H9 (cell line): ENCODE results near the gene NLGN4X. TPM values are rescaled to one million over a fixed set of nuclear protein-coding genes. Genes with fewer than 3 reads are reported as not detected.

Experiments
- DNase-seq: peaks from one replicate; pipeline ENCODE4 v3.0.0-alpha.2; 2017
- H2AFZ ChIP-seq: one replicate; pipeline ENCODE4 v1.6.1; 2013; ENCODE audit warnings: mild to moderate bottlenecking, low read length, control low read depth, moderate library complexity
- H2AK5ac ChIP-seq: 2 replicates; pipeline ENCODE4 v1.6.1; 2013; ENCODE audit warnings: low read length, control low read depth, mixed read lengths; ENCODE audit not compliant: insufficient read length
- H2BK120ac ChIP-seq: one replicate; pipeline ENCODE4 v1.6.1; 2013; ENCODE audit warnings: low read depth, mild to moderate bottlenecking, low read length, control low read depth, inconsistent platforms; ENCODE audit not compliant: poor library complexity, severe bottlenecking
- H2BK12ac ChIP-seq: 2 replicates; pipeline ENCODE4 v1.6.1; 2013; ENCODE audit warnings: low read length, control low read depth, mixed read lengths, low read depth; ENCODE audit not compliant: insufficient read length
- H2BK15ac ChIP-seq: 2 replicates; pipeline ENCODE4 v1.6.1; 2013; ENCODE audit warnings: low read depth, low read length, control low read depth
- H2BK20ac ChIP-seq: one replicate; pipeline ENCODE4 v1.6.1; 2013; ENCODE audit warnings: low read depth, mild to moderate bottlenecking, low read length, control low read depth, inconsistent platforms; ENCODE audit not compliant: poor library complexity, severe bottlenecking
- H2BK5ac ChIP-seq: 2 replicates; pipeline ENCODE4 v1.6.1; 2013; ENCODE audit warnings: low read length, control low read depth, mixed read lengths; ENCODE audit not compliant: insufficient read length
- H3K14ac ChIP-seq: 2 replicates; pipeline ENCODE4 v1.6.1; 2013; ENCODE audit warnings: low read length, control low read depth; ENCODE audit not compliant: insufficient read depth
- H3K18ac ChIP-seq: 2 replicates; pipeline ENCODE4 v1.6.1; 2013; ENCODE audit warnings: low read depth, mild to moderate bottlenecking, mixed read lengths, low read length, control low read depth; ENCODE audit not compliant: insufficient read length
- H3K23ac ChIP-seq: 2 replicates; pipeline ENCODE4 v1.6.1; 2013; ENCODE audit warnings: low read length, control low read depth, mixed read lengths, low read depth; ENCODE audit not compliant: insufficient read length
- H3K23me2 ChIP-seq: 2 replicates; pipeline ENCODE4 v1.6.1; 2013; ENCODE audit warnings: low read depth, mild to moderate bottlenecking, mixed read lengths, low read length, control low read depth; ENCODE audit not compliant: insufficient read length, poor library complexity, severe bottlenecking
- H3K27ac ChIP-seq: 2 replicates; pipeline ENCODE4 v1.5.1; 2013; ENCODE audit warnings: low read length, control low read depth, mixed read lengths, low read depth; ENCODE audit not compliant: insufficient read length
- H3K27me3 ChIP-seq: 2 replicates; pipeline ENCODE4 v1.6.1; 2013; ENCODE audit warnings: low read length, control low read depth, inconsistent platforms; ENCODE audit not compliant: insufficient read depth
- H3K4ac ChIP-seq: 2 replicates; pipeline ENCODE4 v1.6.1; 2013; ENCODE audit warnings: low read depth, mild to moderate bottlenecking, control low read depth, inconsistent platforms, low read length, moderate library complexity
- H3K4me1 ChIP-seq: 2 replicates; pipeline ENCODE4 v1.6.1; 2013; ENCODE audit warnings: low read length, control low read depth, inconsistent platforms; ENCODE audit not compliant: insufficient read depth
- H3K4me2 ChIP-seq: 2 replicates; pipeline ENCODE4 v1.6.1; 2013; ENCODE audit warnings: low read length, control low read depth, mixed read lengths; ENCODE audit not compliant: insufficient read length, insufficient read depth
- H3K56ac ChIP-seq: 2 replicates; pipeline ENCODE4 v1.6.1; 2013; ENCODE audit warnings: low read depth, mild to moderate bottlenecking, mixed read lengths, low read length, control low read depth; ENCODE audit not compliant: insufficient read length
- H3K79me1 ChIP-seq: 2 replicates; pipeline ENCODE4 v1.6.1; 2013; ENCODE audit warnings: low read depth, mild to moderate bottlenecking, moderate library complexity, low read length, control low read depth, inconsistent platforms; ENCODE audit not compliant: insufficient read depth, poor library complexity, severe bottlenecking
- H3K79me2 ChIP-seq: 2 replicates; pipeline ENCODE4 v1.6.1; 2013; ENCODE audit warnings: low read length, control low read depth, inconsistent platforms; ENCODE audit not compliant: insufficient read depth
- H3K9ac ChIP-seq: 2 replicates; pipeline ENCODE4 v1.6.1; 2013; ENCODE audit warnings: low read length, control low read depth, mixed read lengths; ENCODE audit not compliant: insufficient read length; ENCODE audit errors: extremely low read depth
- H3K9me3 ChIP-seq: one replicate; pipeline ENCODE4 v1.6.1; 2013; ENCODE audit warnings: low read depth, low read length, inconsistent platforms; ENCODE audit not compliant: control insufficient read depth
- H3T11ph ChIP-seq: one replicate; pipeline ENCODE4 v1.6.1; 2013; ENCODE audit warnings: mild to moderate bottlenecking, low read length, control low read depth, inconsistent platforms
- H4K20me1 ChIP-seq: one replicate; pipeline ENCODE4 v1.6.1; 2013; ENCODE audit not compliant: control insufficient read depth, insufficient read length, insufficient read depth
- H4K5ac ChIP-seq: 2 replicates; pipeline ENCODE4 v1.6.1; 2013; ENCODE audit warnings: low read depth, mild to moderate bottlenecking, mixed read lengths, low read length, control low read depth; ENCODE audit not compliant: insufficient read length
- H4K8ac ChIP-seq: replicated peaks from 2 replicates; pipeline ENCODE4 v1.6.1; 2013; ENCODE audit warnings: low read length, control low read depth, mixed read lengths, low read depth; ENCODE audit not compliant: insufficient read length
- H4K91ac ChIP-seq: 2 replicates; pipeline ENCODE4 v1.6.1; 2013; ENCODE audit warnings: low read depth, mild to moderate bottlenecking, moderate library complexity, mixed read lengths, low read length, control low read depth; ENCODE audit not compliant: insufficient read length
- H3K27ac Mint-ChIP-seq, 3 experiments: 2 replicates in 2 of 3; 3 replicates in 1 of 3; pipeline ENCODE4 v1.8.0; 2020 to 2021; ENCODE audit warnings: mixed read lengths in 3 of 3, mild to moderate bottlenecking in 1 of 3, moderate library complexity in 1 of 3
- H3K27me3 Mint-ChIP-seq: 2 replicates; pipeline ENCODE4 v1.8.0; 2021; ENCODE audit warnings: low read depth, mild to moderate bottlenecking, moderate library complexity, mixed read lengths
- H3K36me3 Mint-ChIP-seq, 3 experiments: 2 replicates in 2 of 3; 3 replicates in 1 of 3; pipeline ENCODE4 v1.8.0; 2020 to 2021; ENCODE audit warnings: low read depth in 3 of 3, mixed read lengths in 3 of 3; ENCODE audit not compliant: insufficient read depth in 1 of 3
- H3K4me1 Mint-ChIP-seq, 2 experiments: 2 replicates each; pipeline ENCODE4 v1.8.0; 2020; ENCODE audit warnings: mixed read lengths in 2 of 2
- H3K4me3 Mint-ChIP-seq, 2 experiments: 2 replicates in 1 of 2; 3 replicates in 1 of 2; pipeline ENCODE4 v1.8.0; 2020 to 2021; ENCODE audit warnings: mild to moderate bottlenecking in 2 of 2, mixed read lengths in 2 of 2, moderate library complexity in 1 of 2
- H3K9me3 Mint-ChIP-seq, 2 experiments: 2 replicates in 1 of 2; 3 replicates in 1 of 2; pipeline ENCODE4 v1.8.0; 2020; ENCODE audit warnings: mild to moderate bottlenecking in 2 of 2, mixed read lengths in 2 of 2, moderate library complexity in 1 of 2
- CTCF ChIP-seq: fragments of 200-600 bp; sonication (generic); conservative IDR thresholded peaks from 3 replicates; pipeline ENCODE4 v1.8.0; 2021; ENCODE audit warnings: antibody characterized with exemption, mild to moderate bottlenecking
- WGBS: extraction: QIAGEN DNeasy Blood & Tissue Kit; methylation state at CpG from one replicate; pipeline ENCODE4 v1.1.7; 2013; ENCODE audit warnings: missing lambda C conversion rate, low lambda C conversion rate, mixed read lengths; ENCODE audit not compliant: insufficient read length; ENCODE audit errors: extremely low coverage; 5-methylcytosine and 5-hydroxymethylcytosine counted together
- total RNA-seq: library from RNA; stranded (reverse); gene quantifications from 2 replicates; pipeline ENCODE4 v1.2.1, GENCODE V29; 2021

The NLGN4X gene
- total RNA-seq, 1 experiment from 2014 or later = 111 TPM

DNA sequence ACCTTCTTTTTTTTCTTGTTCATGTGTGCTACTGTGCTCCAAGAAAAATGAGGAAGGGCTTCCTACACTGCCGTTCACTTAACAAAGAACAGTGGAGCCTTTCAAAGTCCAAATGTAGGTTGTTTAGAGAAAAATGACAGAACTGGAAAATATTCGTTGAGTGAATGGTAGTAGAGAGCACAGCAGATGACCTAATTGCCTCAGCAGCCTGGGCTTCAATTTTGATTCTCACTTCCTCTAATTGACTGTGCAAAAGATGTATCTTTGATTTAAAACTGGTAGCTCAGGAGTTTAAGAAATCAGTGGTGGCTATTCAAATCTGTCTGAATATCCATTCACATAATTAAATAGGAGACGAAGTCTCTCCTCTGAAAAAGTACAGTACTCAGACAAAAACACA, 5.2 kb downstream of the NLGN4X start:
- H3K27me3 Mint-ChIP-seq = no peaks in the 10 kb centered on the region
- H2BK5ac ChIP-seq = no peak overlapping the region
- H3K4me1 ChIP-seq = peaks cover 3% of the 10 kb centered on the region; the same call in 1 of the 2 replicates
- H3K4me1 Mint-ChIP-seq = peaks cover 46 to 58% of the 10 kb centered on the region in 2 experiments
- no peaks in the 10 kb centered on the region for H4K20me1 ChIP-seq
- no peak overlapping the region for H2BK20ac ChIP-seq
- no peak overlapping the region; a peak in 1 of 7 replicates for H3K27ac Mint-ChIP-seq
- H2BK12ac ChIP-seq = no peak overlapping the region
- no peak overlapping the region for H2BK15ac ChIP-seq
- no peak overlapping the region for H3K14ac ChIP-seq
- peak overlapping the region; percentile 51 to 98; a peak in 4 of 5 replicates for H3K4me3 Mint-ChIP-seq
- no peak overlapping the region for H3K27ac ChIP-seq
- H3K56ac ChIP-seq = no peak overlapping the region
- no peak for DNase-seq
- no peaks in the 10 kb centered on the region; a peak in 2 of 5 replicates for H3K9me3 Mint-ChIP-seq
- H3K23ac ChIP-seq = no peak overlapping the region
- H3K79me2 ChIP-seq = peaks cover 67% of the 10 kb centered on the region; the same call in 1 of the 2 replicates
- no peak overlapping the region for H4K8ac ChIP-seq
- H3K27me3 ChIP-seq = no peaks in the 10 kb centered on the region
- H4K5ac ChIP-seq = no peak overlapping the region
- no peak overlapping the region for H3K4ac ChIP-seq
- no peak overlapping the region for H3K18ac ChIP-seq
- WGBS = no CpG with 5 or more reads among the region's 3 CpGs
- H3K79me1 ChIP-seq = no peaks in the 10 kb centered on the region
- no peak overlapping the region for H4K91ac ChIP-seq
- peak overlapping the region; percentile 17 for H3K9ac ChIP-seq
- TF ChIP-seq CTCF = no peak
- H3K9me3 ChIP-seq = no peaks in the 10 kb centered on the region
- H2AK5ac ChIP-seq = no peak overlapping the region
- peaks cover 2 to 13% (median 7%) of the 10 kb centered on the region in 3 experiments; a peak in 5 of 7 replicates for H3K36me3 Mint-ChIP-seq
- H3T11ph ChIP-seq = no peak overlapping the region
- H3K4me2 ChIP-seq = no peak overlapping the region
- no peak overlapping the region for H2AFZ ChIP-seq
- H2BK120ac ChIP-seq = no peak overlapping the region
- peaks cover 19% of the 10 kb centered on the region for H3K23me2 ChIP-seq
